ENCODE measurements around the gene FLNC.

The FLNC gene

DNA sequence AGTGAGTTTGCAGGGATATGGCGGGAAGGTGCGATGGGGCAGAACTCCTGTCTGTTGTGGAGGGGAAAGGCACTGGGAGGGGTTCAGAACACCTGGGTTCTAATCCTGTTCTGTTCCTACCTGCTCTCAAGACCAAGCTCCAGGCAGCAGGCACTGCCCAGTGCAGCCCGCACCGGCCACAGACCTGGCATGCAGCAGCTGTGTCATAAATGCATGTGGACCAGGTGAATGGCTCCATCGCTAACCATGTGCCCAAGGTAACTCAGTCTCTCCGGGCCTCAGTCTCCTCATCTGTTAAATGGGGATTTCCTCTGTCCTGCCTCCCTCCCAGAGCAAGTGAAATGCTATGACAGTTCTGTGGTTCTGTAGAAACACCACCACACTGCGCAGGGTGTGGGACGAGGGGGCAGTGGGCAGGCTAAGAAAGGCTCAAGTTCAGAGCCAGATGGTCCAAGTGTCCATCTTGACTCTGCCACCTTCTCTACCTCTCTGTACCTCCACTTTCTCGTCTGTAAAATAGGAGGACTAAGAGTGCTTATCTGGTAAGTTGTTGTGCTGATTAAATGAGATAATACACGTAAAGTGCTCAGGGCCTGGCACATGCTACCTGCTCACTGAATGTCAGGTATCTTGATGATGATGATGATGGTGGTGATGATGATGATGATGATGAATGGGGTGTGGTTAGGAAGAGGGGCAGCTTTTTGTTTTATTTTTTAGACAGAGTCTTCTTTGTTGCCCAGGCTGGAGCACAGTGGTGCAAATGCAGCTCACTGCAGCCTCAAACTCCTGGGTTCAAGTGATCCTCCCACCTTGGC is 55.4 kb downstream of the FLNC start:
- no peaks in the 10 kb centered on the region for H3K9me3 ChIP-seq
- TF ChIP-seq, protein P1, sequence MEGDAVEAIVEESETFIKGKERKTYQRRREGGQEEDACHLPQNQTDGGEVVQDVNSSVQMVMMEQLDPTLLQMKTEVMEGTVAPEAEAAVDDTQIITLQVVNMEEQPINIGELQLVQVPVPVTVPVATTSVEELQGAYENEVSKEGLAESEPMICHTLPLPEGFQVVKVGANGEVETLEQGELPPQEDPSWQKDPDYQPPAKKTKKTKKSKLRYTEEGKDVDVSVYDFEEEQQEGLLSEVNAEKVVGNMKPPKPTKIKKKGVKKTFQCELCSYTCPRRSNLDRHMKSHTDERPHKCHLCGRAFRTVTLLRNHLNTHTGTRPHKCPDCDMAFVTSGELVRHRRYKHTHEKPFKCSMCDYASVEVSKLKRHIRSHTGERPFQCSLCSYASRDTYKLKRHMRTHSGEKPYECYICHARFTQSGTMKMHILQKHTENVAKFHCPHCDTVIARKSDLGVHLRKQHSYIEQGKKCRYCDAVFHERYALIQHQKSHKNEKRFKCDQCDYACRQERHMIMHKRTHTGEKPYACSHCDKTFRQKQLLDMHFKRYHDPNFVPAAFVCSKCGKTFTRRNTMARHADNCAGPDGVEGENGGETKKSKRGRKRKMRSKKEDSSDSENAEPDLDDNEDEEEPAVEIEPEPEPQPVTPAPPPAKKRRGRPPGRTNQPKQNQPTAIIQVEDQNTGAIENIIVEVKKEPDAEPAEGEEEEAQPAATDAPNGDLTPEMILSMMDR (IDR thresholded peaks at IDR 0.05; ENCODE audit: low read depth, low read length), result no peak
- H3K27me3 ChIP-seq, result no peaks in the 10 kb centered on the region
- H3K36me3 ChIP-seq, result no peaks in the 10 kb centered on the region
- H3K4me3 ChIP-seq (ENCODE audit: low read depth, low read length), result no peak overlapping the region
- no peaks in the 10 kb centered on the region for H3K4me1 ChIP-seq
- DNase-seq, result no peak

DNA sequence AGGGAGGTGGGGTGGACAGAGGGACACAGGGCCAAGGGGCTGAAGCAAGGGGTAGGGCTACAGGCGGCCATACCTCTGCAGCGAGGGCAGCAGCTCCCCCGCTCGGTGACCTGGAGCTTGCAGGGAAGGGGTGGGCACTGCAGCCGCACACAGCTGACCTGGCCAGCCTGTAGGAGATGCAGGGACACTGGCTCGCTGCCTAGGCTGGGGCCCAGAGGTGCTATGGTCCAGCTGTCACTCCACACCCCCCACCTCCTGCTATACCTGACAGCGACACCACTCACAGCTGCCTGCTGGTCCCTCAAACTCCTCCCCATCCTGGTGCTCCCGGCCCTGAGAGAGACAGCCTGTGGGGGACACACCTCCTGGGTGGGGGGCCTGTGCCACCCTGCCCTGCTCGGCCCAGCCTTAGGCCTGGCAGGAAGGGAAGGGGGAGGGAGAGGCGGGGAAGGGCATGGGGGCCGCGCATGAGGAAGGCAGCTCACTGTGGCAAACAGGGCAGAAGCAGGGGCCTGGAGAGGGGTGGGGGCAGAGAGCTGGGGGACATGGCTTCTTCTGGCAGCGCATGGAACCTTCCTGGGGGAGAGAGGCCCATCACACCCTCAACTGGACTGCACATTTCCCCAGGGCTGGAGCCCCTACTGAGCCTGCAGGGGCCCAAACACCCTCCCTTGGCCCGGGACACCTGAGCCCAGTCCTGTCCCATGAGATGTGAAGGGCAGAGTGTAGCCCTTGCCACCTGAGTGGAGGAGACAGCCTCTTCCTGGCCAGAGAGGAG is 56.4 kb downstream of the FLNC start:
- Histone ChIP-seq H3K4me1 (no peaks in the 10 kb centered on the region), H3K9me3 (no peaks in the 10 kb centered on the region), H3K4me3 (ENCODE audit: low read depth, low read length) (no peak overlapping the region), H3K36me3 (no peaks in the 10 kb centered on the region), H3K27me3 (peaks cover 4% of the 10 kb centered on the region; the same call in 1 of the 2 replicates)
- TF ChIP-seq, protein P1 (IDR thresholded peaks at IDR 0.05; ENCODE audit: low read depth, low read length), result no peak
- DNase-seq, result peak; percentile 9

DNA sequence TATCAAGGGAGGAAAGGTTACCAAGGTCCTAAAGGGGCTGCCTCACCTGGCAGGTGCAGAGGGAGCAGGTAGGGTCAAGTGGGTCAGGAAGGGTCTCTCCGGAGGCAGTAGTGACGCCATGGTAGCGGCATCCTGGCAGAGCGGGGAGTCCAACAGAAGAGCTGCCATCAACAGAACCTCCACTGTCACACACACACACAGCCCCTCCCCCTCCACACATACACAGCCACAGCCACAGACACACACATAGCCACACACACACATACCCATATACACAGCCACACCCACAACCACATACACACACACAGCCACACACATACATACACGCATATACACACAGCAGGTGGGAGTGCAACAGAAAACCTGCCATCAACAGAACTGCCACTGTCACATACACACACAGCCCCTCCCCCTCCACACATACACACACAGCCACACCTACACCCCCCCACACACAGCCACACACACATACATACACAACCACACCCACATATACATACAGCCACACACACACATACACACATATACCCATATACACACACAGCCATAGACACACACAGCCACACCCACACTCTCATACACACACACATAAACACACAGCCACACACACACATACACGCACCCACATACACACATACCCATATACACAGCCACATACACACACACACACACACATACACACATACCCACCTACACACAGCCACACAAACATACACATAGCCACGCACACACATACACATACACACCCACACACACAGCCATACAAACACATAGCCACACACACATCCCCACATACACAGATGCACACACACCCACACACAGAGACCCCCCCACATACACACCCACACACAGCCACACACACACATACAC is 57.2 kb downstream of the FLNC start:
- Histone ChIP-seq H3K4me1 (no peaks in the 10 kb centered on the region), H3K27me3 (peaks cover 4% of the 10 kb centered on the region; the same call in 1 of the 2 replicates), H3K36me3 (no peaks in the 10 kb centered on the region), H3K4me3 (ENCODE audit: low read depth, low read length) (no peak overlapping the region), H3K9me3 (no peaks in the 10 kb centered on the region)
- DNase-seq, result peak; percentile 8
- TF ChIP-seq, protein P1 (IDR thresholded peaks at IDR 0.05; ENCODE audit: low read depth, low read length), result no peak

DNA sequence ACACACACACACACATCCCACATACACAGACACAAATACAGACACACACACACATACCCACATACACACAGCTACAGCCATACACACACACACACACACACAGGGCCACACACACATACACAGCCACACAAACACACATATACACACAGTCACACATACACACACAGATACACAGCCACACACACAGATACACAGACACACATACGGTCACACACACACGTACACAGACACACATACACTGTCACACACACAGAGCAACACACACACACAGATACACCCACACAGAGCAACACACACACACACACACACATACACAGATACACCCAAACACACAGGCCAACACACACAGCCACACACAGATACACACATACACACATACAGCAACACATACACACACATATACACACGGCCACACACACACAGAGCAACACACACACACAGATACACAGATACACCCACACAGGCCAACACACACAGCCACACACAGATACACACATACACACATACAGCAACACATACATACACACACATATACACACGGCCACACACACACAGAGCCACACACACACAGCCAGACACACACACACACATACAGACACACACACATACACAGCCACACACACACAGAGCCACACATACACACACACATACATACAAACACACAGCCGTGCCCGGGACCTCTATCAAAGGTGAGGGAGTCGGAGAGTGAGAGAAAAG is 58.0 kb downstream of the FLNC start:
- H3K4me1 ChIP-seq, result no peaks in the 10 kb centered on the region
- TF ChIP-seq, protein P1 (IDR thresholded peaks at IDR 0.05; ENCODE audit: low read depth, low read length), result no peak
- DNase-seq, result no peak
- peaks cover 4% of the 10 kb centered on the region; the same call in 1 of the 2 replicates for H3K27me3 ChIP-seq
- no peaks in the 10 kb centered on the region for H3K36me3 ChIP-seq
- no peak overlapping the region for H3K4me3 ChIP-seq (ENCODE audit: low read depth, low read length)
- H3K9me3 ChIP-seq, result no peaks in the 10 kb centered on the region

DNA sequence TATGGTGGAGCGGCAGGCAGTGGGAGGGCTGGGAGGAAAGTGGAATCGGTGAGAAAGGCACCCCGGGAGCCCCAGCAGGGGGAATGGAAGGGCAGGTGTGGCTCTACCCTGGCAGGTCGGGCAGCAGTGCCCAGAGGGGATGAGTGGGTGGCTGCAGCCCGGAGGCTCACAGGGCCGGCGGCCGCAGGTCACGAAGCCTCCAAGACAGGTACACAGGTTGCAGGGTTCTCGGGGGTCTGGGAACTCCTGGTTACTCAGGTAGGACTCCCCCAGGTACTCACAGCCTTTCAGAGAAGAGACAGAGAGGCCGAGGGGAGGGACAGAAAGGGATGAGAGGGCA is 58.5 kb downstream of the FLNC start:
- Histone ChIP-seq H3K4me3 (ENCODE audit: low read depth, low read length) (no peak overlapping the region), H3K27me3 (peaks cover 4% of the 10 kb centered on the region; the same call in 1 of the 2 replicates), H3K9me3 (no peaks in the 10 kb centered on the region), H3K4me1 (no peaks in the 10 kb centered on the region), H3K36me3 (no peaks in the 10 kb centered on the region)
- DNase-seq, result peak; percentile 10
- TF ChIP-seq, protein P1 (IDR thresholded peaks at IDR 0.05; ENCODE audit: low read depth, low read length), result no peak
